GM12875 (cell line): ENCODE data around the gene ZDHHC14.

ENCODE experiments used
- H3K4me3 ChIP-seq: one replicate; pipeline ENCODE4 v1.5.1; 2011; ENCODE audit warnings: low read depth, low read length, control low read depth
- CTCF ChIP-seq: IDR thresholded peaks from 2 replicates; pipeline ENCODE4 v1.5.1; 2011; ENCODE audit warnings: low read depth, mild to moderate bottlenecking, control low read depth, inconsistent platforms, low read length, moderate library complexity, borderline replicate concordance; ENCODE audit not compliant: insufficient read depth

ZDHHC14 gene

GRCh38 chr6:157603314-157603940 lies 222.4 kb downstream of the ZDHHC14 start:
- no peak overlapping the region for H3K4me3 ChIP-seq
- no peak for TF ChIP-seq CTCF

- H3K4me3 ChIP-seq, result no peak overlapping the region
- no peak for TF ChIP-seq CTCF
Observed at GRCh38 chr6:157603971-157604370, 223.0 kb downstream of the ZDHHC14 start.

GRCh38 chr6:157604816-157605215 lies 223.8 kb downstream of the ZDHHC14 start:
- no peak for TF ChIP-seq CTCF
- H3K4me3 ChIP-seq, result no peak overlapping the region

- no peak for TF ChIP-seq CTCF
- H3K4me3 ChIP-seq, result no peak overlapping the region
Observed at GRCh38 chr6:157605484-157605883, 224.5 kb downstream of the ZDHHC14 start.

- no peak for TF ChIP-seq CTCF
- H3K4me3 ChIP-seq, result no peak overlapping the region
Observed at GRCh38 chr6:157606516-157606915, 225.5 kb downstream of the ZDHHC14 start.

- no peak overlapping the region for H3K4me3 ChIP-seq
- no peak for TF ChIP-seq CTCF
Observed at GRCh38 chr6:157607317-157608109, 226.5 kb downstream of the ZDHHC14 start.
